ENCODE data around the gene SRRM4.

SRRM4 gene

GRCh38 chr12:119168721-119169120 is 187.4 kb downstream of the SRRM4 start:
- no peaks in the 10 kb centered on the region for H3K27me3 ChIP-seq (ENCODE audit: control insufficient read depth, low read length)
- H3K9me3 ChIP-seq (ENCODE audit: control insufficient read depth, insufficient read depth, low read length), result no peaks in the 10 kb centered on the region
- H3K36me3 ChIP-seq (ENCODE audit: control insufficient read depth, low read length), result no peaks in the 10 kb centered on the region
- no peak overlapping the region for H3K4me2 ChIP-seq (ENCODE audit: low read length)
- H3K9me2 ChIP-seq (replicated peaks; ENCODE audit: control insufficient read depth, low read length), result no peaks in the 10 kb centered on the region
- H4K20me1 ChIP-seq (ENCODE audit: control insufficient read depth, insufficient read depth, low read depth, low read length), result no peaks in the 10 kb centered on the region
- no peaks in the 10 kb centered on the region for H3F3A ChIP-seq (ENCODE audit: control insufficient read depth, insufficient read depth)
- TF ChIP-seq EZH2phosphoT487 (IDR thresholded peaks at IDR 0.05; ENCODE audit: borderline replicate concordance, low read length) (no peak), CTCF (IDR thresholded peaks at IDR 0.05; ENCODE audit: low read depth, low read length, poor library complexity, severe bottlenecking) (no peak)
- no peaks in the 10 kb centered on the region for H3K79me2 ChIP-seq (ENCODE audit: control insufficient read depth, low read length)
- H3K27ac ChIP-seq (ENCODE audit: low read depth, low read length), result no peak overlapping the region
- no peaks in the 10 kb centered on the region for H3K4me1 ChIP-seq (ENCODE audit: control insufficient read depth, low read length)
- no peak overlapping the region for H3K4me3 ChIP-seq (ENCODE audit: low read length)

- Histone ChIP-seq H3K27me3 (ENCODE audit: control insufficient read depth, low read length) (no peaks in the 10 kb centered on the region), H3K36me3 (ENCODE audit: control insufficient read depth, low read length) (no peaks in the 10 kb centered on the region), H3K9me3 (ENCODE audit: control insufficient read depth, insufficient read depth, low read length) (no peaks in the 10 kb centered on the region), H3F3A (ENCODE audit: control insufficient read depth, insufficient read depth) (no peaks in the 10 kb centered on the region), H3K9me2 (replicated peaks; ENCODE audit: control insufficient read depth, low read length) (no peaks in the 10 kb centered on the region), H3K4me3 (ENCODE audit: low read length) (no peak overlapping the region), H3K27ac (ENCODE audit: low read depth, low read length) (no peak overlapping the region), H3K4me1 (ENCODE audit: control insufficient read depth, low read length) (no peaks in the 10 kb centered on the region), H4K20me1 (ENCODE audit: control insufficient read depth, insufficient read depth, low read depth, low read length) (no peaks in the 10 kb centered on the region), H3K79me2 (ENCODE audit: control insufficient read depth, low read length) (no peaks in the 10 kb centered on the region), H3K4me2 (ENCODE audit: low read length) (no peak overlapping the region)
- no peak for TF ChIP-seq CTCF (IDR thresholded peaks at IDR 0.05; ENCODE audit: low read depth, low read length, poor library complexity, severe bottlenecking)
- no peak for TF ChIP-seq EZH2phosphoT487 (IDR thresholded peaks at IDR 0.05; ENCODE audit: borderline replicate concordance, low read length)
Observed at GRCh38 chr12:119169150-119169549, 187.8 kb downstream of the SRRM4 start.

GRCh38 chr12:119171291-119171690 is 189.9 kb downstream of the SRRM4 start:
- TF ChIP-seq CTCF (IDR thresholded peaks at IDR 0.05; ENCODE audit: low read depth, low read length, poor library complexity, severe bottlenecking) (no peak), EZH2phosphoT487 (IDR thresholded peaks at IDR 0.05; ENCODE audit: borderline replicate concordance, low read length) (no peak)
- H3K27ac ChIP-seq (ENCODE audit: low read depth, low read length), result no peak overlapping the region
- H3K4me3 ChIP-seq (ENCODE audit: low read length), result no peak overlapping the region
- H3K9me3 ChIP-seq (ENCODE audit: control insufficient read depth, insufficient read depth, low read length), result no peaks in the 10 kb centered on the region
- H3K27me3 ChIP-seq (ENCODE audit: control insufficient read depth, low read length), result no peaks in the 10 kb centered on the region
- no peaks in the 10 kb centered on the region for H3F3A ChIP-seq (ENCODE audit: control insufficient read depth, insufficient read depth)
- no peaks in the 10 kb centered on the region for H3K79me2 ChIP-seq (ENCODE audit: control insufficient read depth, low read length)
- no peaks in the 10 kb centered on the region for H3K9me2 ChIP-seq (replicated peaks; ENCODE audit: control insufficient read depth, low read length)
- no peaks in the 10 kb centered on the region for H4K20me1 ChIP-seq (ENCODE audit: control insufficient read depth, insufficient read depth, low read depth, low read length)
- no peaks in the 10 kb centered on the region for H3K36me3 ChIP-seq (ENCODE audit: control insufficient read depth, low read length)
- no peaks in the 10 kb centered on the region for H3K4me1 ChIP-seq (ENCODE audit: control insufficient read depth, low read length)
- no peak overlapping the region for H3K4me2 ChIP-seq (ENCODE audit: low read length)

Measured in DOHH2 (cell line).